NCI-H510A (cell line): ENCODE data around the gene EWSR1.
A peak's percentile ranks its signal among the peaks of the same experiment; 100 is the strongest.

ENCODE experiments used
- DNase-seq: peaks from one replicate; lab custom pipeline; 2025; lab: John Stamatoyannopoulos, UW

Gene EWSR1

GRCh38 chr22:29306175-29306834 is 38.2 kb downstream of the EWSR1 start, which contains the start of gene GAS2L1:
Gene GAS2L1 (plus strand): TSS chr22:29306650. CDS start chr22:29308106, 1,456 bp downstream.
- peak; percentile 46 for DNase-seq

- DNase-seq: peak; percentile 54
These were observed 38.9 kb downstream of the EWSR1 start for GRCh38 chr22:29306835-29307595.

- no peak for DNase-seq
These were observed 39.6 kb downstream of the EWSR1 start for GRCh38 chr22:29307596-29308147.

- no peak for DNase-seq
These were observed 40.2 kb downstream of the EWSR1 start for GRCh38 chr22:29308148-29308790.

GRCh38 chr22:29308791-29309262 is 40.8 kb downstream of the EWSR1 start:
- no peak for DNase-seq

- DNase-seq: no peak
These were observed 41.4 kb downstream of the EWSR1 start for GRCh38 chr22:29309332-29310064.

- DNase-seq: no peak
These were observed 42.2 kb downstream of the EWSR1 start for GRCh38 chr22:29310065-29310862.

GRCh38 chr22:29310863-29311339 is 42.8 kb downstream of the EWSR1 start:
- no peak for DNase-seq

- no peak for DNase-seq
These were observed 43.6 kb downstream of the EWSR1 start for GRCh38 chr22:29311464-29312217.

GRCh38 chr22:29312218-29313125 is 44.4 kb downstream of the EWSR1 start:
- no peak for DNase-seq

- no peak for DNase-seq
These were observed 45.1 kb downstream of the EWSR1 start for GRCh38 chr22:29313126-29313575.

- DNase-seq: peak; percentile 21
These were observed 45.8 kb downstream of the EWSR1 start for GRCh38 chr22:29313576-29314466.

- no peak for DNase-seq
These were observed 46.6 kb downstream of the EWSR1 start for GRCh38 chr22:29314537-29315285.

GRCh38 chr22:29315286-29316140 is 47.4 kb downstream of the EWSR1 start, which contains the start of gene RASL10A:
Gene RASL10A (minus strand): TSS chr22:29315697. CDS start chr22:29315246, 451 bp downstream.
- no peak for DNase-seq

GRCh38 chr22:29316141-29316828 is 48.2 kb downstream of the EWSR1 start:
- DNase-seq: no peak
